Mesothelial cell of epicardium (in vitro differentiated cells): ENCODE results near the gene ARAP2. TPM values are rescaled to one million over a fixed set of nuclear protein-coding genes. Genes with fewer than 3 reads are reported as not detected.

Experiments used
- DNase-seq, 2 experiments: peaks; one replicate each; pipeline ENCODE4 v3.0.0; 2021; ENCODE audit warnings: low spot score in 2 of 2; ENCODE audit not compliant: unreplicated experiment in 2 of 2
- H3K27ac Mint-ChIP-seq: 2 replicates; pipeline ENCODE4 v1.8.0; 2021; ENCODE audit warnings: mixed read lengths
- H3K27me3 Mint-ChIP-seq: 2 replicates; pipeline ENCODE4 v1.8.0; 2021; ENCODE audit warnings: low read depth, mixed read lengths
- H3K36me3 Mint-ChIP-seq: 2 replicates; pipeline ENCODE4 v1.8.0; 2021; ENCODE audit warnings: mixed read lengths
- H3K4me1 Mint-ChIP-seq: 2 replicates; pipeline ENCODE4 v1.8.0; 2021; ENCODE audit warnings: mixed read lengths
- H3K4me3 Mint-ChIP-seq: 2 replicates; pipeline ENCODE4 v1.8.0; 2021; ENCODE audit warnings: mild to moderate bottlenecking, moderate library complexity, mixed read lengths
- H3K9me3 Mint-ChIP-seq: 2 replicates; pipeline ENCODE4 v1.8.0; 2021; ENCODE audit warnings: mixed read lengths
- CTCF ChIP-seq: fragments of 200-600 bp; sonication (generic); IDR thresholded peaks from one replicate; pipeline ENCODE4 v1.5.0; 2021; ENCODE audit warnings: antibody characterized with exemption; ENCODE audit not compliant: unreplicated experiment
- total RNA-seq: library from RNA; stranded (reverse); gene quantifications from 3 replicates; pipeline ENCODE4 v1.2.1, GENCODE V29; 2021

The ARAP2 gene
- total RNA-seq, 1 donor from 2014 or later: 16.0 TPM

DNA sequence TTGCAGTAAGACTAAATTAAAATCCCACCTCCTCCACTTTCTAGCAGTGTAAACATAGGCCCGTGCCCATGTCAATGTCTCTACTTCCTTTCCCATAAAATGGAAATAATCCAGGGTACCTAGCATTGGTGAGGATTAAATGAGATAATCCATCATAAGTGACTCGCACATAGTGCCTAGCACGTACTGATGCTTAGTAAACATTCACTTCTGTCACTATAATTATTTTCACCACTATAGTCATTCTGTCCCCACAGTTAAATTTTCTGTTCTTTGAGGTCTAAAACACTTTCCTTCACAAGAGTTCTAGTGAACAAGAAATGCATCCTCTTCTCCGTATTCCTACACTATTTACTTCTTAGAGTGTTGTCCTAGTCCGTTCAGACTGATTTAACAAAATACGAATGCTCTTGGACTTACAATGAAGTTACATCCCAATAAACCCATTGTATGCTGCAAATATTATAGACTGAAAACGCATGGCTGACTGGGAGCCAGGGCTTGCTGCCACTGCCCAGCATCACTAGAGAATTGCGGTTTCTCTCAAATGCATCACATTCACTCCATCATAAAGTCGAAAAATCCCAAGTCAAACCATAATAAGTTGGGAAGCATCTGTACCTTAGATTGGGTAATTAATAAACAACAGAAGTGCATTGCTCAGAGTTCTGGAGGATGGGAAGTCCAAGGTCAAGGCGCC lies 10.6 kb downstream of the ARAP2 start:
- Mint-ChIP-seq H3K4me1 (no peaks in the 10 kb centered on the region), H3K27me3 (no peaks in the 10 kb centered on the region), H3K36me3 (peaks cover 19% of the 10 kb centered on the region), H3K9me3 (peaks cover 32% of the 10 kb centered on the region), H3K27ac (no peak overlapping the region), H3K4me3 (no peak overlapping the region)
- no peak for DNase-seq
- TF ChIP-seq CTCF: no peak

GRCh38 chr4:36230534-36230933 lies 13.8 kb downstream of the ARAP2 start:
- H3K36me3 Mint-ChIP-seq: peaks cover 7% of the 10 kb centered on the region
- no peaks in the 10 kb centered on the region for H3K27me3 Mint-ChIP-seq
- TF ChIP-seq CTCF: no peak
- H3K4me1 Mint-ChIP-seq: peaks cover 14% of the 10 kb centered on the region
- DNase-seq: no peak
- H3K27ac Mint-ChIP-seq: no peak overlapping the region
- no peak overlapping the region for H3K4me3 Mint-ChIP-seq
- peaks cover 21% of the 10 kb centered on the region for H3K9me3 Mint-ChIP-seq

DNA sequence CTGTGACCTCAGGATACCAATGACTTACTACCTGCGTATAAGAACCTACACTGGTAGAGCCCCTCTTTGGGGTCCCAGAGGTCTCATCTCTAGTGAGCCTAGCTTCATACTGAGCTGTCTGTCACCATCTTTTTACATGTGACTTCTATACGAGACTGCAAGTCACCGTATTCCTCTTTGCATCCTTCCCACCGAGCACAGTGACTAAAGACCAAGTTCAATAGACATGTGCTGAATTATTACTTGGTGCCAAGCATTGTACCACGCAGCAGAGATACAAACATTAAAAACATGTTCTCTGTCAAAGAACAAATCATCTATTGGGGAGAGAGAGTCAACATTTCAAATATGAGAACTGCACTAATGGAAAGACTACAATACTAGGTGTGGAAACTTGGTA lies 16.4 kb downstream of the ARAP2 start:
- Mint-ChIP-seq H3K27me3 (no peaks in the 10 kb centered on the region), H3K27ac (no peak overlapping the region), H3K4me3 (no peak overlapping the region), H3K36me3 (no peaks in the 10 kb centered on the region), H3K4me1 (peaks cover 21% of the 10 kb centered on the region), H3K9me3 (peaks cover 6% of the 10 kb centered on the region)
- no peak for TF ChIP-seq CTCF
- no peak for DNase-seq

DNA sequence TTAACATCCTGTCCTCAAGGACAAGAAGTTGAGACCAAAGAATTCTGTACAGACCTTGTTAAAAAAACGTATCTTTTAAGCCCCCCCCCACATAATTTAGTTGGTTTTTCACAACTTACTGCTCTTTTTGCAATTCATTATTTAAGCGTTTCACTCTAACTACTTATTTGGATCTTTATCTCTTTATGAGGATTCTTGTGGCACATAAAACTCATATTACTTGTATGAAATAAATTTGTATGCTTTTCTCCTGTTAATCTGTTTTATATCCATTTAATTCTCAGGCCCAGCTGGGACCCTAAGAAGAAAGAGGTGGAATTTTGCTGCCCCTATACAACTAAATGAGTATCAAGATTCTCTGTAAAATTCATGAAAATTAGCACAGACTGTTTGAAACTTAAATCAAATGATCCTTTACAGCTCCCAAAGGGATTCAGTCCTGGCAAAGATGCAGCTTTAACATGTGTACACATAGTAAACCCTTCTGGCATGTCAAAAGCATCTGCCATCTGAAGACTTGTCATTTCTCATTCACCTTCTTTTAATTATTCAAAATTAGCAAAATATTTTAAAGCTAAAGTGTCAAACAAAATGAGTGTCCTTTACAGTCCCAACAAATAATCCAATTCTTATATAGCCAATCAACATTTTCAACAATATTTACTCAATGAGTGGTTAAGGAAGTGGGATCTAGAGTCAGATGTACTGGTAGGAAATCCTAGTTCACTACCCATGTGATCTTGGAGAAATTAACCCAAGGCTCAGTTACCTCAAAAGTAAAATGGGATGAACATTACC lies 17.7 kb downstream of the ARAP2 start:
- Mint-ChIP-seq H3K27me3 (no peaks in the 10 kb centered on the region), H3K9me3 (no peaks in the 10 kb centered on the region), H3K4me1 (peaks cover 21% of the 10 kb centered on the region), H3K36me3 (no peaks in the 10 kb centered on the region), H3K27ac (no peak overlapping the region), H3K4me3 (no peak overlapping the region)
- no peak for TF ChIP-seq CTCF
- DNase-seq: no peak

- no peak for DNase-seq
- Mint-ChIP-seq H3K27me3 (no peaks in the 10 kb centered on the region), H3K36me3 (no peaks in the 10 kb centered on the region), H3K4me3 (no peak overlapping the region), H3K4me1 (peaks cover 21% of the 10 kb centered on the region), H3K27ac (peak overlapping the region; percentile 74), H3K9me3 (no peaks in the 10 kb centered on the region)
- TF ChIP-seq CTCF: no peak
These were observed 19.1 kb downstream of the ARAP2 start for GRCh38 chr4:36224972-36225903.
